HEK293 (cell line): ENCODE measurements around the gene PDSS2.

Experiments used
- KLF10 ChIP-seq: fragments of 450-650 bp; IDR thresholded peaks from 2 replicates; pipeline ENCODE4 v1.5.1; 2018; ENCODE audit warnings: missing biosample characterization, mild to moderate bottlenecking, missing genetic modification characterization
- ZBTB1 ChIP-seq: fragments of 450-650 bp; formaldehyde crosslinking; IDR thresholded peaks from 2 replicates; pipeline ENCODE4 v1.5.1; 2016; ENCODE audit warnings: missing biosample characterization, missing genetic modification characterization
- ZEB2 ChIP-seq: fragments of 450-650 bp; formaldehyde crosslinking; IDR thresholded peaks from 2 replicates; pipeline ENCODE4 v1.5.1; 2016; ENCODE audit warnings: missing biosample characterization, missing genetic modification characterization
- ZFP41 ChIP-seq: fragments of 450-650 bp; formaldehyde crosslinking; IDR thresholded peaks from 2 replicates; pipeline ENCODE4 v1.5.1; 2016; ENCODE audit warnings: missing biosample characterization, missing genetic modification characterization, borderline replicate concordance
- ZIC2 ChIP-seq: fragments of 450-650 bp; formaldehyde crosslinking; IDR thresholded peaks from 2 replicates; pipeline ENCODE4 v1.5.1; 2016; ENCODE audit warnings: missing biosample characterization, missing genetic modification characterization
- ZNF19 ChIP-seq: fragments of 450-650 bp; formaldehyde crosslinking; IDR thresholded peaks from 2 replicates; pipeline ENCODE4; 2016; ENCODE audit warnings: missing biosample characterization, missing genetic modification characterization, low read depth
- ZNF266 ChIP-seq: fragments of 450-650 bp; formaldehyde crosslinking; IDR thresholded peaks from 2 replicates; pipeline ENCODE4 v1.5.1; 2016; ENCODE audit warnings: missing biosample characterization, missing genetic modification characterization, low read depth
- ZNF274 ChIP-seq, 2 experiments: fragments of 200-500 bp in 1 of 2; fragments of 450-650 bp in 1 of 2; sonication (Bioruptor generic) in 1 of 2; formaldehyde crosslinking in 1 of 2; IDR thresholded peaks; 2 replicates each; pipeline versions ENCODE4 v1.5.1 to v1.6.1; 2014 to 2016; ENCODE audit warnings: borderline replicate concordance in 1 of 2, inconsistent platforms in 1 of 2, low read length in 1 of 2, missing biosample characterization in 1 of 2, missing genetic modification characterization in 1 of 2
- ZNF391 ChIP-seq: fragments of 450-650 bp; formaldehyde crosslinking; IDR thresholded peaks from 2 replicates; pipeline ENCODE4 v1.5.1; 2016; ENCODE audit warnings: low read depth, missing biosample characterization, missing genetic modification characterization, borderline replicate concordance
- ZNF423 ChIP-seq: fragments of 450-650 bp; formaldehyde crosslinking; IDR thresholded peaks from 2 replicates; pipeline ENCODE4 v1.5.1; 2016; ENCODE audit warnings: missing biosample characterization, missing genetic modification characterization
- ZNF664 ChIP-seq: fragments of 450-650 bp; formaldehyde crosslinking; IDR thresholded peaks from 2 replicates; pipeline ENCODE4 v1.5.1; 2016; ENCODE audit warnings: missing biosample characterization, missing genetic modification characterization
- ZNF768 ChIP-seq: fragments of 450-650 bp; formaldehyde crosslinking; IDR thresholded peaks from 2 replicates; pipeline ENCODE4 v1.5.1; 2018; ENCODE audit warnings: missing biosample characterization, mild to moderate bottlenecking, missing genetic modification characterization
- TF ChIP-seq, protein P1 (sequence below): fragments of 450-650 bp; formaldehyde crosslinking; IDR thresholded peaks from 2 replicates; pipeline ENCODE4 v1.5.1; 2016; ENCODE audit warnings: missing biosample characterization, missing genetic modification characterization
- TF ChIP-seq, protein P2 (sequence below): fragments of 450-650 bp; formaldehyde crosslinking; IDR thresholded peaks from 2 replicates; pipeline ENCODE4 v1.5.1; 2016; ENCODE audit warnings: missing biosample characterization, missing genetic modification characterization

GRCh38 chr6:107221519-107221918, 237.8 kb downstream of the PDSS2 start:
- TF ChIP-seq, protein P1, sequence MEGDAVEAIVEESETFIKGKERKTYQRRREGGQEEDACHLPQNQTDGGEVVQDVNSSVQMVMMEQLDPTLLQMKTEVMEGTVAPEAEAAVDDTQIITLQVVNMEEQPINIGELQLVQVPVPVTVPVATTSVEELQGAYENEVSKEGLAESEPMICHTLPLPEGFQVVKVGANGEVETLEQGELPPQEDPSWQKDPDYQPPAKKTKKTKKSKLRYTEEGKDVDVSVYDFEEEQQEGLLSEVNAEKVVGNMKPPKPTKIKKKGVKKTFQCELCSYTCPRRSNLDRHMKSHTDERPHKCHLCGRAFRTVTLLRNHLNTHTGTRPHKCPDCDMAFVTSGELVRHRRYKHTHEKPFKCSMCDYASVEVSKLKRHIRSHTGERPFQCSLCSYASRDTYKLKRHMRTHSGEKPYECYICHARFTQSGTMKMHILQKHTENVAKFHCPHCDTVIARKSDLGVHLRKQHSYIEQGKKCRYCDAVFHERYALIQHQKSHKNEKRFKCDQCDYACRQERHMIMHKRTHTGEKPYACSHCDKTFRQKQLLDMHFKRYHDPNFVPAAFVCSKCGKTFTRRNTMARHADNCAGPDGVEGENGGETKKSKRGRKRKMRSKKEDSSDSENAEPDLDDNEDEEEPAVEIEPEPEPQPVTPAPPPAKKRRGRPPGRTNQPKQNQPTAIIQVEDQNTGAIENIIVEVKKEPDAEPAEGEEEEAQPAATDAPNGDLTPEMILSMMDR: no peak
- TF ChIP-seq, protein P2, sequence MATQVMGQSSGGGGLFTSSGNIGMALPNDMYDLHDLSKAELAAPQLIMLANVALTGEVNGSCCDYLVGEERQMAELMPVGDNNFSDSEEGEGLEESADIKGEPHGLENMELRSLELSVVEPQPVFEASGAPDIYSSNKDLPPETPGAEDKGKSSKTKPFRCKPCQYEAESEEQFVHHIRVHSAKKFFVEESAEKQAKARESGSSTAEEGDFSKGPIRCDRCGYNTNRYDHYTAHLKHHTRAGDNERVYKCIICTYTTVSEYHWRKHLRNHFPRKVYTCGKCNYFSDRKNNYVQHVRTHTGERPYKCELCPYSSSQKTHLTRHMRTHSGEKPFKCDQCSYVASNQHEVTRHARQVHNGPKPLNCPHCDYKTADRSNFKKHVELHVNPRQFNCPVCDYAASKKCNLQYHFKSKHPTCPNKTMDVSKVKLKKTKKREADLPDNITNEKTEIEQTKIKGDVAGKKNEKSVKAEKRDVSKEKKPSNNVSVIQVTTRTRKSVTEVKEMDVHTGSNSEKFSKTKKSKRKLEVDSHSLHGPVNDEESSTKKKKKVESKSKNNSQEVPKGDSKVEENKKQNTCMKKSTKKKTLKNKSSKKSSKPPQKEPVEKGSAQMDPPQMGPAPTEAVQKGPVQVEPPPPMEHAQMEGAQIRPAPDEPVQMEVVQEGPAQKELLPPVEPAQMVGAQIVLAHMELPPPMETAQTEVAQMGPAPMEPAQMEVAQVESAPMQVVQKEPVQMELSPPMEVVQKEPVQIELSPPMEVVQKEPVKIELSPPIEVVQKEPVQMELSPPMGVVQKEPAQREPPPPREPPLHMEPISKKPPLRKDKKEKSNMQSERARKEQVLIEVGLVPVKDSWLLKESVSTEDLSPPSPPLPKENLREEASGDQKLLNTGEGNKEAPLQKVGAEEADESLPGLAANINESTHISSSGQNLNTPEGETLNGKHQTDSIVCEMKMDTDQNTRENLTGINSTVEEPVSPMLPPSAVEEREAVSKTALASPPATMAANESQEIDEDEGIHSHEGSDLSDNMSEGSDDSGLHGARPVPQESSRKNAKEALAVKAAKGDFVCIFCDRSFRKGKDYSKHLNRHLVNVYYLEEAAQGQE: no peak
- TF ChIP-seq ZNF664: no peak
- no peak for TF ChIP-seq ZNF423 (tag by site-specific recombination)
- TF ChIP-seq ZNF391 (tag by site-specific recombination): no peak
- TF ChIP-seq ZNF768 (tag by site-specific recombination): no peak
- no peak for TF ChIP-seq ZNF19 (tag by site-specific recombination)
- no peak for TF ChIP-seq ZNF274 (IDR thresholded peaks at IDR 0.05; ENCODE audit: low read length)
- TF ChIP-seq ZNF274 (tag by site-specific recombination; IDR thresholded peaks at IDR 0.05; ENCODE audit: borderline replicate concordance): no peak
- no peak for TF ChIP-seq KLF10 (tag by site-specific recombination)
- no peak for TF ChIP-seq ZNF266 (tag by site-specific recombination)
- no peak for TF ChIP-seq ZBTB1 (tag by site-specific recombination)
- no peak for TF ChIP-seq ZFP41 (tag by site-specific recombination)
- no peak for TF ChIP-seq ZIC2 (tag by site-specific recombination)
- no peak for TF ChIP-seq ZEB2
